Peyer's patch (tissue), 4 donors: ENCODE measurements around the gene CTNS.

ENCODE experiments used
- CTCF ChIP-seq, 6 experiments: fragments of 450-650 bp in 4 of 6; fragments of 200-600 bp in 2 of 6; sonication (generic) in 1 of 6; IDR thresholded peaks; one replicate each; pipeline ENCODE4 v1.5.1; 2017 to 2019; ENCODE audit warnings: antibody characterized with exemption in 6 of 6, mild to moderate bottlenecking in 3 of 6, moderate library complexity in 1 of 6
- POLR2A ChIP-seq, 2 donors: fragments of 450-650 bp; IDR thresholded peaks; one replicate each; pipeline ENCODE4 v1.5.1; 2017; ENCODE audit warnings: antibody characterized with exemption in 2 of 2, mild to moderate bottlenecking in 2 of 2, moderate library complexity in 2 of 2

GRCh38 chr17:3641014-3641413 lies 4.5 kb downstream of the CTNS start:
- TF ChIP-seq CTCF (IDR thresholded peaks at IDR 0.05) (no peak), POLR2A (IDR thresholded peaks at IDR 0.05) (no peak)
